NT2/D1 (cell line): Measurements from ENCODE around the gene MAT2A.

Source experiments
- SUZ12 ChIP-seq: IDR thresholded peaks from 2 replicates; pipeline ENCODE4 v1.6.1; 2011; ENCODE audit not compliant: insufficient read length, insufficient read depth; ENCODE audit errors: extremely low read depth
- YY1 ChIP-seq: IDR thresholded peaks from 2 replicates; pipeline ENCODE4 v1.6.1; 2011; ENCODE audit not compliant: insufficient read length, insufficient read depth
- ZNF274 ChIP-seq: IDR thresholded peaks from 2 replicates; pipeline ENCODE4 v1.6.1; 2011; ENCODE audit warnings: mild to moderate bottlenecking, low read depth, low read length

- TF ChIP-seq ZNF274 (no peak), YY1 (no peak), SUZ12 (no peak)
These were observed 51.2 kb downstream of the MAT2A start for GRCh38 chr2:85589982-85590791.
